GM13976 (cell line): ENCODE measurements around the gene PEX26.
A peak's percentile ranks its signal among the peaks of the same experiment; 100 is the strongest.
"Not testable (repeated sequence)": the region's sequence is repeated elsewhere in the genome, so short reads cannot be mapped to it uniquely, and the experiment has no call there.

ENCODE experiments used
- DNase-seq: peaks from one replicate; pipeline ENCODE4 v3.0.0; 2012; ENCODE audit warnings: low spot score
- CTCF ChIP-seq: IDR thresholded peaks from 2 replicates; pipeline ENCODE4 v1.5.1; 2012; ENCODE audit warnings: borderline replicate concordance, mild to moderate bottlenecking; ENCODE audit not compliant: insufficient read depth; ENCODE audit errors: extremely low read depth, missing control alignments, control extremely low read depth
- in situ Hi-C: fragments of 300-500 bp; cut with MboI; formaldehyde crosslinking; loops from one replicate; pipeline ENCODE4 v1.12.0; 2022; ENCODE audit warnings: low sequenced_read_pairs, mixed read lengths, inconsistent platforms; ENCODE audit not compliant: unreplicated experiment

The PEX26 gene

GRCh38 chr22:18060646-18061620 is 16.9 kb upstream of the PEX26 start:
- DNase-seq = no peak
- in situ Hi-C loops = no loop called here
- no peak for TF ChIP-seq CTCF

GRCh38 chr22:18062421-18062820 is 15.4 kb upstream of the PEX26 start:
- TF ChIP-seq CTCF = no peak
- DNase-seq = no peak
- in situ Hi-C loops = no loop called here

- DNase-seq = no peak
- TF ChIP-seq CTCF = no peak
- in situ Hi-C loops = no loop called here
These were observed 14.5 kb upstream of the PEX26 start for GRCh38 chr22:18063306-18063705.

GRCh38 chr22:18063715-18064114 is 14.1 kb upstream of the PEX26 start:
- in situ Hi-C loops, DNase-seq: not testable (repeated sequence)

GRCh38 chr22:18064636-18065035 is 13.2 kb upstream of the PEX26 start:
- DNase-seq = no peak
- in situ Hi-C loops = no loop called here
- TF ChIP-seq CTCF = no peak

- in situ Hi-C loops = no loop called here
- TF ChIP-seq CTCF = peak; percentile 17
- no peak for DNase-seq
These were observed 12.5 kb upstream of the PEX26 start for GRCh38 chr22:18065256-18065655.

GRCh38 chr22:18066181-18066859 is 11.5 kb upstream of the PEX26 start:
- no peak for TF ChIP-seq CTCF
- in situ Hi-C loops = no loop called here
- DNase-seq = no peak
